Measurements from ENCODE around the gene SIPA1L3. TPM values are rescaled to one million over a fixed set of nuclear protein-coding genes. Genes with fewer than 3 reads are reported as not detected.

Gene SIPA1L3
- total and polyA plus RNA-seq, 10 of the 15 experiments (the other 5 are each of a cell fraction or from before 2014, with no cell fraction given), result 0.24 to 66.2 (median 19.1) TPM

DNA sequence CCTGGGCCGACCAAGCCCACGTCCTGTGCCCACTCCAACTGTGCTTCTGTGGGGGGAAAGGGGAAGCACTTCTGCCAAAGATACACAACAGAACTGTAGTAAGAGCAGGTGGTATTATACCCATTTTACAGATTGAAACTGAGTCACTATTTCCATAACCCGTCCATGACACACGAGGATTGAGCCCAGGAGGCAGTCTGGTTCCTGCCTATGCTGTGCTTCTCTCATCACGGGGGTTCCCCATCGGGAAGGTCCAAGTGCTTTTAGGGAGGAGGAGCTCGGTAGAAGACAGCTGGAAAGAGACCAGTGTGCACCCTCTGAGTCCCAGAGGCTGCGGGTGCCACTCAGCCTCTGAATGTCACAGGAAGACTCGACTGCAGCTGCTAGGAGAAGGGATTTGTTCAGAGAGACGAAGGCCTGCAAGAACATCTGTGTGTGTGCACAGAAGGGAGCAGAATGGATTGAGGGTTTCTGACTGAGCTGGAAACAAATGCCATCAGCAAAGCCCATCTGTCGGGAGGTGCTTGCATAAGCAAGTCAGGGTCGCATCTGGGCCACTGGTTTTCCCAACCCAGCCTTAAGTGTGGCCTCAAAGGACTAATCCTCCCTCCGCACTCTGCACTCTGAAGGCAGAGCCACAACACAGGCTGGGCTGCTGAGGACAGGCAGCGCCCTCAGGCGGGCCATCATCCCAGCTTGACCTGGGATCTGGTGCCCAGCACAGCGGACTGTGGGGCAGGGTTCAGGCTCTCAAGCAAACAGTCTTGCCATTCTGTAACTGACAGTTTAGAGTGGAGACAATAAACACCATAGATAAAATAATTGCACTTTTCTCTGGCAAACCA lies 167.1 kb downstream of the SIPA1L3 start:
- Histone ChIP-seq H3K4me2 (ENCODE audit: control insufficient read depth, insufficient read depth) (no peak overlapping the region), H3K36me3 (ENCODE audit: control insufficient read depth in 2 of 2, insufficient read depth in 2 of 2, low read length in 1 of 2) (peaks cover 7 to 13% of the 10 kb centered on the region in 2 experiments; a peak in 3 of 4 replicates), H3K9me3 (replicated peaks; ENCODE audit: control insufficient read depth, insufficient read depth, low read length) (no peaks in the 10 kb centered on the region; the same call in 2 of the 3 replicates), H3K4me3 (no peak overlapping the region), H4K20me1 (ENCODE audit: control insufficient read depth, insufficient read depth) (no peaks in the 10 kb centered on the region; the same call in 1 of the 2 replicates), H2AFZ (ENCODE audit: control insufficient read depth, low read depth, low read length) (no peak overlapping the region), H3K27me3 (replicated peaks in 1 of 2; ENCODE audit: control insufficient read depth in 2 of 2, insufficient read depth in 2 of 2, low read length in 1 of 2) (no peaks in the 10 kb centered on the region), H3K79me2 (ENCODE audit: control insufficient read depth, insufficient read depth, low read length) (no peaks in the 10 kb centered on the region), H3K27ac (ENCODE audit: control insufficient read depth, insufficient read depth) (no peak overlapping the region), H3K9ac (ENCODE audit: control insufficient read depth, insufficient read depth, low read length) (no peak overlapping the region), H3K4me1 (ENCODE audit: control insufficient read depth, insufficient read depth, low read length) (no peaks in the 10 kb centered on the region; the same call in 1 of the 2 replicates)
- RAD21 ChIA-PET (ENCODE audit: unreplicated experiment), result no interaction called here
- SMC1A ChIA-PET (ENCODE audit: uncharacterized antibody, unreplicated experiment), result no interaction called here
- DNase-seq (ENCODE audit: low read depth, low spot score) (no peak), ATAC-seq (no peak), FAIRE-seq (no peak)
- in situ Hi-C loops (cut with MboI) (no loop called here), intact Hi-C loops (cut with micrococcal nuclease; ENCODE audit: unreplicated experiment) (no loop called here)
- TF ChIP-seq SMC3 (IDR thresholded peaks at IDR 0.05; ENCODE audit: borderline replicate concordance, low read length) (no peak), WRNIP1 (IDR thresholded peaks at IDR 0.05; ENCODE audit: borderline replicate concordance, low read depth, low read length) (no peak), ZSCAN29 (IDR thresholded peaks at IDR 0.05) (no peak), POLR2A (IDR thresholded peaks at IDR 0.05; ENCODE audit: low read depth, low read length) (0 out of 2 replicates have a peak, but pooled peaks have one; percentile 14)
- TF ChIP-seq, protein P1, sequence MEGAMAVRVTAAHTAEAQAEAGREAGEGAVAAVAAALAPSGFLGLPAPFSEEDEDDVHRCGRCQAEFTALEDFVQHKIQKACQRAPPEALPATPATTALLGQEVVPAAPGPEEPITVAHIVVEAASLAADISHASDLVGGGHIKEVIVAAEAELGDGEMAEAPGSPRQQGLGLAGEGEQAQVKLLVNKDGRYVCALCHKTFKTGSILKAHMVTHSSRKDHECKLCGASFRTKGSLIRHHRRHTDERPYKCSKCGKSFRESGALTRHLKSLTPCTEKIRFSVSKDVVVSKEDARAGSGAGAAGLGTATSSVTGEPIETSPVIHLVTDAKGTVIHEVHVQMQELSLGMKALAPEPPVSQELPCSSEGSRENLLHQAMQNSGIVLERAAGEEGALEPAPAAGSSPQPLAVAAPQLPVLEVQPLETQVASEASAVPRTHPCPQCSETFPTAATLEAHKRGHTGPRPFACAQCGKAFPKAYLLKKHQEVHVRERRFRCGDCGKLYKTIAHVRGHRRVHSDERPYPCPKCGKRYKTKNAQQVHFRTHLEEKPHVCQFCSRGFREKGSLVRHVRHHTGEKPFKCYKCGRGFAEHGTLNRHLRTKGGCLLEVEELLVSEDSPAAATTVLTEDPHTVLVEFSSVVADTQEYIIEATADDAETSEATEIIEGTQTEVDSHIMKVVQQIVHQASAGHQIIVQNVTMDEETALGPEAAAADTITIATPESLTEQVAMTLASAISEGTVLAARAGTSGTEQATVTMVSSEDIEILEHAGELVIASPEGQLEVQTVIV (IDR thresholded peaks at IDR 0.05; ENCODE audit: borderline replicate concordance, partially characterized antibody), result no peak
- TF ChIP-seq, protein P2, sequence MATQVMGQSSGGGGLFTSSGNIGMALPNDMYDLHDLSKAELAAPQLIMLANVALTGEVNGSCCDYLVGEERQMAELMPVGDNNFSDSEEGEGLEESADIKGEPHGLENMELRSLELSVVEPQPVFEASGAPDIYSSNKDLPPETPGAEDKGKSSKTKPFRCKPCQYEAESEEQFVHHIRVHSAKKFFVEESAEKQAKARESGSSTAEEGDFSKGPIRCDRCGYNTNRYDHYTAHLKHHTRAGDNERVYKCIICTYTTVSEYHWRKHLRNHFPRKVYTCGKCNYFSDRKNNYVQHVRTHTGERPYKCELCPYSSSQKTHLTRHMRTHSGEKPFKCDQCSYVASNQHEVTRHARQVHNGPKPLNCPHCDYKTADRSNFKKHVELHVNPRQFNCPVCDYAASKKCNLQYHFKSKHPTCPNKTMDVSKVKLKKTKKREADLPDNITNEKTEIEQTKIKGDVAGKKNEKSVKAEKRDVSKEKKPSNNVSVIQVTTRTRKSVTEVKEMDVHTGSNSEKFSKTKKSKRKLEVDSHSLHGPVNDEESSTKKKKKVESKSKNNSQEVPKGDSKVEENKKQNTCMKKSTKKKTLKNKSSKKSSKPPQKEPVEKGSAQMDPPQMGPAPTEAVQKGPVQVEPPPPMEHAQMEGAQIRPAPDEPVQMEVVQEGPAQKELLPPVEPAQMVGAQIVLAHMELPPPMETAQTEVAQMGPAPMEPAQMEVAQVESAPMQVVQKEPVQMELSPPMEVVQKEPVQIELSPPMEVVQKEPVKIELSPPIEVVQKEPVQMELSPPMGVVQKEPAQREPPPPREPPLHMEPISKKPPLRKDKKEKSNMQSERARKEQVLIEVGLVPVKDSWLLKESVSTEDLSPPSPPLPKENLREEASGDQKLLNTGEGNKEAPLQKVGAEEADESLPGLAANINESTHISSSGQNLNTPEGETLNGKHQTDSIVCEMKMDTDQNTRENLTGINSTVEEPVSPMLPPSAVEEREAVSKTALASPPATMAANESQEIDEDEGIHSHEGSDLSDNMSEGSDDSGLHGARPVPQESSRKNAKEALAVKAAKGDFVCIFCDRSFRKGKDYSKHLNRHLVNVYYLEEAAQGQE (IDR thresholded peaks at IDR 0.05; ENCODE audit: low read depth, low read length), result no peak
- BruUV-seq (replicated peaks), result no TSS peak
- POLR2A ChIA-PET, result no interaction called here
- 96% methylated on average over 16 of the region's 16 CpGs for WGBS (ENCODE audit: insufficient coverage, insufficient replicate concordance, low lambda C conversion rate, missing lambda C conversion rate)
- CTCF ChIA-PET, result no interaction called here

Data from GM12878 (cell line).